A549 (cell line): ENCODE data around the gene MAST3. TPM values are rescaled to one million over a fixed set of nuclear protein-coding genes. Genes with fewer than 3 reads are reported as not detected.

Source experiments
- ATAC-seq, 2 experiments: fragments of 200-7000 bp in 1 of 2; fragments of >200 bp in 1 of 2; cut with Nextera tagmentation in 1 of 2; cut with Tn5 transposase in 1 of 2; 3 replicates each; pipeline versions ENCODE4 v1.8.0 to v1.9.1; 2018 to 2020; ENCODE audit warnings: mild to moderate bottlenecking in 1 of 2, moderate library complexity in 1 of 2
- CTCF ChIA-PET: fragments of 300-600 bp; sonication (Branson Sonifier 250); formaldehyde crosslinking; extraction: SDS; loops from one replicate; lab custom pipeline; 2021; ENCODE audit warnings: antibody characterized with exemption, inconsistent platforms; lab: Yijun Ruan, JAX
- POLR2A ChIA-PET: fragments of 350-600 bp; formaldehyde crosslinking; extraction: SDS; loops from one replicate; lab custom pipeline; 2021; ENCODE audit warnings: antibody characterized with exemption, inconsistent platforms; lab: Yijun Ruan, JAX
- DNase-seq, 2 experiments: peaks; one replicate each; pipeline versions ENCODE4 v3.0.0 to v3.0.0-alpha.2; 2011 to 2016; ENCODE audit warnings: low read depth in 1 of 2, low spot score in 1 of 2
- FAIRE-seq: peaks from 2 replicates; lab custom pipeline; 2011; peaks lifted over from hg19 to GRCh38; lab: Jason Lieb, UNC
- H3K27ac ChIP-seq, 2 experiments: fragments of >200 bp; sonication (Bioruptor Twin); formaldehyde crosslinking; 3 replicates each; pipeline ENCODE4 v1.5.1; 2016 to 2017
- H3K4me1 ChIP-seq: fragments of >200 bp; sonication (Bioruptor Twin); formaldehyde crosslinking; 3 replicates; pipeline ENCODE4 v1.6.1; 2016
- H3K4me2 ChIP-seq: fragments of >200 bp; sonication (Bioruptor Twin); formaldehyde crosslinking; 3 replicates; pipeline ENCODE4 v1.6.1; 2016
- H3K4me3 ChIP-seq: fragments of >200 bp; sonication (Bioruptor Twin); formaldehyde crosslinking; 3 replicates; pipeline ENCODE4 v1.5.1; 2016
- H3K9me3 ChIP-seq: fragments of >200 bp; sonication (Bioruptor Twin); formaldehyde crosslinking; 3 replicates; pipeline ENCODE4 v1.6.1; 2016
- CTCF ChIP-seq: fragments of >200 bp; sonication (Bioruptor Twin); formaldehyde crosslinking; IDR thresholded peaks from 3 replicates; pipeline ENCODE4 v1.5.1; 2016
- EHMT2 ChIP-seq: fragments of 200-600 bp; sonication (generic); IDR thresholded peaks from 2 replicates; pipeline ENCODE4 v1.6.1; 2016; ENCODE audit warnings: antibody characterized with exemption, low read depth, mild to moderate bottlenecking, moderate library complexity
- EP300 ChIP-seq, 2 experiments: fragments of >200 bp; sonication (Bioruptor Twin); formaldehyde crosslinking; IDR thresholded peaks; 2 replicates in 1 of 2; 3 replicates in 1 of 2; pipeline ENCODE4 v1.6.1; 2016 to 2017
- FOSB ChIP-seq: fragments of 250-450 bp; sonication (Bioruptor Pico); IDR thresholded peaks from 2 replicates; pipeline ENCODE4 v1.5.0; 2020; ENCODE audit warnings: mild to moderate bottlenecking, moderate library complexity
- FOXS1 ChIP-seq: fragments of 250-450 bp; sonication (Bioruptor Pico); IDR thresholded peaks from 2 replicates; pipeline ENCODE4 v1.5.0; 2020; ENCODE audit warnings: mild to moderate bottlenecking, moderate library complexity
- HOXA7 ChIP-seq: fragments of 250-450 bp; sonication (Bioruptor Pico); IDR thresholded peaks from 2 replicates; pipeline ENCODE4 v1.5.0; 2020; ENCODE audit warnings: mild to moderate bottlenecking, moderate library complexity
- HOXB5 ChIP-seq: fragments of 250-450 bp; sonication (Bioruptor Pico); IDR thresholded peaks from 2 replicates; pipeline ENCODE4 v1.5.0; 2020; ENCODE audit warnings: mild to moderate bottlenecking, moderate library complexity
- JUN ChIP-seq, 2 experiments: fragments of >200 bp; sonication (Bioruptor Twin); formaldehyde crosslinking; IDR thresholded peaks; 2 replicates in 1 of 2; 3 replicates in 1 of 2; pipeline ENCODE4 v1.6.1; 2016 to 2017
- KDM1A ChIP-seq: fragments of 200-600 bp; sonication (generic); IDR thresholded peaks from 2 replicates; pipeline ENCODE4 v1.6.1; 2016; ENCODE audit warnings: low read depth, mild to moderate bottlenecking
- KDM5A ChIP-seq: fragments of 200-600 bp; sonication (generic); IDR thresholded peaks from 2 replicates; pipeline ENCODE4 v1.6.1; 2016; ENCODE audit warnings: antibody characterized with exemption, mild to moderate bottlenecking
- RAD21 ChIP-seq, 2 experiments: fragments of >200 bp in 1 of 2; sonication (Bioruptor Twin) in 1 of 2; formaldehyde crosslinking in 1 of 2; IDR thresholded peaks in 1 of 2; conservative IDR thresholded peaks in 1 of 2; 2 replicates in 1 of 2; 3 replicates in 1 of 2; pipeline ENCODE4 v1.6.1; 2012 to 2018; ENCODE audit warnings: inconsistent platforms in 1 of 2
- SREBF2 ChIP-seq: fragments of 450-650 bp; IDR thresholded peaks from 2 replicates; pipeline ENCODE4 v1.6.1; 2014; ENCODE audit warnings: mild to moderate bottlenecking, moderate library complexity
- ZFP36 ChIP-seq: fragments of 450-650 bp; IDR thresholded peaks from 2 replicates; pipeline ENCODE4 v1.6.1; 2014; ENCODE audit warnings: borderline replicate concordance; ENCODE audit not compliant: partially characterized antibody
- WGBS: methylation state at CpG from one replicate; pipeline ENCODE4 v1.1.6; 2017; ENCODE audit errors: missing lambda C conversion rate; 5-methylcytosine and 5-hydroxymethylcytosine counted together
- polyA plus RNA-seq, 4 experiments: library from polyadenylated mRNA; depleted of rRNA in 3 of 4; stranded (reverse); fragments of >200 nt; fragmentation: RNase III in 1 of 4; extraction: RNeasy Plus Mini Kit Qiagen cat#74134 plus additional on column Dnase treatment in 1 of 4; gene quantifications; 2 replicates in 3 of 4; 3 replicates in 1 of 4; pipeline ENCODE4 v1.2.3, GENCODE V29; 2011 to 2017
- TF ChIP-seq, protein P1 (sequence below): fragments of 450-650 bp; IDR thresholded peaks from 2 replicates; pipeline ENCODE4 v1.6.1; 2014; ENCODE audit warnings: antibody characterized with exemption
- TF ChIP-seq, protein P2 (sequence below): fragments of 200-600 bp; sonication (generic); IDR thresholded peaks from 2 replicates; pipeline ENCODE4 v1.6.1; 2016; ENCODE audit warnings: antibody characterized with exemption, mild to moderate bottlenecking, moderate library complexity
- TF ChIP-seq, protein P3 (sequence below): IDR thresholded peaks from 2 replicates; pipeline ENCODE4 v1.6.1; 2012; ENCODE audit warnings: low read depth, borderline replicate concordance

MAST3 gene
- polyA plus RNA-seq, 2 of the 4 experiments (the other 2 are of a cell fraction): 1.3 to 2.5 TPM

DNA sequence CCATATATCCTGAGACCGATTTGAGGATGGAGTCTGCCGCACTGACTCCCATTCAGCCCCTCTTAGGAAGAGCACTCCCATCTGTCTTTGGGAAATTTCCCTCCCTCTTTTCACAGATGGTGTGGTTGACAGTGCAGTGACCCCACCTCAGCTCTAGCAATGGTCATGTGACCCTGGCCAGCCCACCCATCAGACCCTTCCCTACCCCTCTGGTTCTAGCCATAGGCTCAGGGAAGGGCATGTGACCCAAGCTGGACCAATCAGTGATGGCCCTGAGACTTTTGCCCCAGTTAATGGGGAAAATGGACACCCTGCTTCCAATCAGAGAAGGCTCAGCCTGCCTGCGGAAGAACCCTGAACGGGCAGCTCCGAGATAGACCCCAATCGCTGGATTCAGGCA lies 37.1 kb upstream of the MAST3 start:
- TF ChIP-seq, protein P1, sequence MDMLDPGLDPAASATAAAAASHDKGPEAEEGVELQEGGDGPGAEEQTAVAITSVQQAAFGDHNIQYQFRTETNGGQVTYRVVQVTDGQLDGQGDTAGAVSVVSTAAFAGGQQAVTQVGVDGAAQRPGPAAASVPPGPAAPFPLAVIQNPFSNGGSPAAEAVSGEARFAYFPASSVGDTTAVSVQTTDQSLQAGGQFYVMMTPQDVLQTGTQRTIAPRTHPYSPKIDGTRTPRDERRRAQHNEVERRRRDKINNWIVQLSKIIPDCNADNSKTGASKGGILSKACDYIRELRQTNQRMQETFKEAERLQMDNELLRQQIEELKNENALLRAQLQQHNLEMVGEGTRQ: peak; percentile 71
- TF ChIP-seq KDM5A: no peak
- TF ChIP-seq, protein P2, sequence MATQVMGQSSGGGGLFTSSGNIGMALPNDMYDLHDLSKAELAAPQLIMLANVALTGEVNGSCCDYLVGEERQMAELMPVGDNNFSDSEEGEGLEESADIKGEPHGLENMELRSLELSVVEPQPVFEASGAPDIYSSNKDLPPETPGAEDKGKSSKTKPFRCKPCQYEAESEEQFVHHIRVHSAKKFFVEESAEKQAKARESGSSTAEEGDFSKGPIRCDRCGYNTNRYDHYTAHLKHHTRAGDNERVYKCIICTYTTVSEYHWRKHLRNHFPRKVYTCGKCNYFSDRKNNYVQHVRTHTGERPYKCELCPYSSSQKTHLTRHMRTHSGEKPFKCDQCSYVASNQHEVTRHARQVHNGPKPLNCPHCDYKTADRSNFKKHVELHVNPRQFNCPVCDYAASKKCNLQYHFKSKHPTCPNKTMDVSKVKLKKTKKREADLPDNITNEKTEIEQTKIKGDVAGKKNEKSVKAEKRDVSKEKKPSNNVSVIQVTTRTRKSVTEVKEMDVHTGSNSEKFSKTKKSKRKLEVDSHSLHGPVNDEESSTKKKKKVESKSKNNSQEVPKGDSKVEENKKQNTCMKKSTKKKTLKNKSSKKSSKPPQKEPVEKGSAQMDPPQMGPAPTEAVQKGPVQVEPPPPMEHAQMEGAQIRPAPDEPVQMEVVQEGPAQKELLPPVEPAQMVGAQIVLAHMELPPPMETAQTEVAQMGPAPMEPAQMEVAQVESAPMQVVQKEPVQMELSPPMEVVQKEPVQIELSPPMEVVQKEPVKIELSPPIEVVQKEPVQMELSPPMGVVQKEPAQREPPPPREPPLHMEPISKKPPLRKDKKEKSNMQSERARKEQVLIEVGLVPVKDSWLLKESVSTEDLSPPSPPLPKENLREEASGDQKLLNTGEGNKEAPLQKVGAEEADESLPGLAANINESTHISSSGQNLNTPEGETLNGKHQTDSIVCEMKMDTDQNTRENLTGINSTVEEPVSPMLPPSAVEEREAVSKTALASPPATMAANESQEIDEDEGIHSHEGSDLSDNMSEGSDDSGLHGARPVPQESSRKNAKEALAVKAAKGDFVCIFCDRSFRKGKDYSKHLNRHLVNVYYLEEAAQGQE: no peak
- H3K4me1 ChIP-seq: 0 out of 3 replicates have a peak, but pooled peaks cover 6% of the 10 kb centered on the region
- no peak overlapping the region for H3K4me2 ChIP-seq
- ChIA-PET POLR2A (no interaction called here), CTCF (interaction anchor here (0.8 to 8.2 kb wide), 5 partner anchors 51 to 128 kb away, joined by 3 to 136 read pairs (median 4); partner anchors contain the start of genes ARRDC2 and CCDC124)
- no peak overlapping the region for H3K4me3 ChIP-seq
- DNase-seq: no peak
- H3K9me3 ChIP-seq: no peaks in the 10 kb centered on the region
- H3K27ac ChIP-seq: no peak overlapping the region
- no peak for FAIRE-seq
- ATAC-seq: no peak
- 92% methylated on average over 6 of the region's 6 CpGs for WGBS

GRCh38 chr19:18062028-18062427 lies 35.5 kb upstream of the MAST3 start:
- H3K4me2 ChIP-seq: no peak overlapping the region
- ATAC-seq: no peak; a peak in 1 of 6 replicates

GRCh38 chr19:18063463-18063862 lies 34.1 kb upstream of the MAST3 start:
- Histone ChIP-seq H3K9me3 (no peaks in the 10 kb centered on the region), H3K4me1 (no peaks in the 10 kb centered on the region), H3K27ac (no peak overlapping the region), H3K4me2 (no peak overlapping the region), H3K4me3 (no peak overlapping the region)
- 41% methylated on average over 4 of the region's 5 CpGs for WGBS
- ATAC-seq (no peak; a peak in 1 of 6 replicates), FAIRE-seq (no peak), DNase-seq (peak in 1 of 2 experiments; percentile 51)
- ChIA-PET POLR2A (no interaction called here), CTCF (interaction anchor here (0.6 to 0.9 kb wide), 2 partner anchors 8 to 45 kb away, joined by 3 to 6 read pairs; no protein-coding TSS in a partner anchor)
- TF ChIP-seq RAD21 (conservative IDR thresholded peaks at IDR 0.05 in 1 of 2, IDR thresholded peaks at IDR 0.05 in 1 of 2): peak; percentile 13 to 50; a peak in 2 of 5 replicates
- peak; percentile 93 for TF ChIP-seq ZFP36
- peak; percentile 93 for TF ChIP-seq KDM1A
- no peak for TF ChIP-seq EHMT2
- TF ChIP-seq CTCF: peak; percentile 15; the same call in 1 of the 3 replicates
- TF ChIP-seq, protein P3, sequence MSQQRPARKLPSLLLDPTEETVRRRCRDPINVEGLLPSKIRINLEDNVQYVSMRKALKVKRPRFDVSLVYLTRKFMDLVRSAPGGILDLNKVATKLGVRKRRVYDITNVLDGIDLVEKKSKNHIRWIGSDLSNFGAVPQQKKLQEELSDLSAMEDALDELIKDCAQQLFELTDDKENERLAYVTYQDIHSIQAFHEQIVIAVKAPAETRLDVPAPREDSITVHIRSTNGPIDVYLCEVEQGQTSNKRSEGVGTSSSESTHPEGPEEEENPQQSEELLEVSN: no peak

More at GRCh38 chr19:18062028-18062427, 35.5 kb upstream of the MAST3 start:
- TF ChIP-seq EP300 (IDR thresholded peaks at IDR 0.05): no peak
- TF ChIP-seq HOXB5 (CRISPR knock-in tag): no peak
- no peak for TF ChIP-seq FOSB (CRISPR knock-in tag)
- TF ChIP-seq FOXS1: no peak
- TF ChIP-seq JUN (IDR thresholded peaks at IDR 0.05): no peak
- no peak for TF ChIP-seq SREBF2
- TF ChIP-seq EHMT2: no peak
- TF ChIP-seq ZFP36: no peak
- no peak for TF ChIP-seq HOXA7
- TF ChIP-seq, all 56 proteins: peak for 0
- ChIA-PET CTCF (interaction anchor here (0.9 to 8.2 kb wide), 4 partner anchors 52 to 124 kb away, joined by 3 to 136 read pairs (median 5); partner anchors contain the start of gene ARRDC2), POLR2A (interaction anchor here (0.7 kb wide), 1 partner anchor 40 kb away, joined by 3 read pairs; no protein-coding TSS in a partner anchor)
- no peaks in the 10 kb centered on the region for H3K9me3 ChIP-seq
- FAIRE-seq (no peak), DNase-seq (no peak)
- H3K4me1 ChIP-seq: 0 out of 3 replicates have a peak, but pooled peaks cover 6% of the 10 kb centered on the region
- 61% methylated on average over 8 of the region's 8 CpGs for WGBS
- H3K4me3 ChIP-seq: no peak overlapping the region
- no peak overlapping the region for H3K27ac ChIP-seq
